Measurements from ENCODE around the gene MICAL3. TPM values are rescaled to one million over a fixed set of nuclear protein-coding genes. Genes with fewer than 3 reads are reported as not detected.

The MICAL3 gene
- total and polyA plus RNA-seq, 2 of the 8 experiments (the other 6 are each of a cell fraction or from before 2014, with no cell fraction given) = 8.3 to 41.8 TPM

GRCh38 chr22:17916226-17916889 lies 108.0 kb downstream of the MICAL3 start:
- no peak overlapping the region for H2BK20ac ChIP-seq (ENCODE audit: low read length)
- no peaks in the 10 kb centered on the region for H3K9me3 ChIP-seq (ENCODE audit: insufficient read depth in 2 of 2, low read depth in 1 of 2, low read length in 1 of 2)
- H3K56ac ChIP-seq (replicated peaks; ENCODE audit: insufficient read length, low read depth, low read length) = no peak overlapping the region
- H2BK120ac ChIP-seq (replicated peaks; ENCODE audit: low read depth, low read length) = no peak overlapping the region
- no peak overlapping the region for H3K9ac ChIP-seq (replicated peaks in 1 of 4; ENCODE audit: extremely low read depth in 1 of 4, low read depth in 3 of 4, low read length in 3 of 4)
- no peak overlapping the region for H2BK12ac ChIP-seq (ENCODE audit: low read depth, low read length)
- no peak overlapping the region for H2AFZ ChIP-seq (ENCODE audit: low read length)
- WGBS, 2 experiments (ENCODE audit: extremely low coverage in 1 of 2, insufficient coverage in 1 of 2, insufficient read length in 1 of 2, insufficient replicate concordance in 2 of 2, low coverage in 1 of 2, low lambda C conversion rate in 2 of 2, missing lambda C conversion rate in 1 of 2) = 77% methylated on average over 13 of the region's 13 CpGs; no CpG with 5 or more reads in 1 of the 2 experiments
- no peak overlapping the region for H4K5ac ChIP-seq (ENCODE audit: insufficient read length, low read depth, low read length)
- H4K91ac ChIP-seq (replicated peaks; ENCODE audit: insufficient read length, low read length) = no peak overlapping the region
- FAIRE-seq (no peak), DNase-seq (ENCODE audit: low read depth in 1 of 2, low spot score in 2 of 2) (no peak)
- no peak overlapping the region for H3K23ac ChIP-seq (ENCODE audit: insufficient read length)
- POLR2A ChIA-PET (ENCODE audit: partially characterized antibody) = no interaction called here
- peaks cover 18% of the 10 kb centered on the region; the same call in 1 of the 2 replicates for H3K79me1 ChIP-seq (ENCODE audit: low read depth, low read length)
- H2BK5ac ChIP-seq (ENCODE audit: low read depth, low read length) = no peak overlapping the region
- no peak overlapping the region for H3K4ac ChIP-seq (replicated peaks; ENCODE audit: insufficient read length, low read depth, low read length)
- no peak overlapping the region for H3K27ac ChIP-seq (ENCODE audit: low read depth, low read length)
- H3K18ac ChIP-seq (ENCODE audit: extremely low read depth, low read length) = no peak overlapping the region
- TF ChIP-seq ZNF274 (IDR thresholded peaks at IDR 0.05; ENCODE audit: borderline replicate concordance, extremely low read depth, low read length) (no peak), FOSL1 (IDR thresholded peaks at IDR 0.05; ENCODE audit: insufficient read depth, low read depth, low read length) (no peak)
- no peaks in the 10 kb centered on the region for H3K23me2 ChIP-seq (ENCODE audit: low read depth, low read length)
- H3K4me3 ChIP-seq (ENCODE audit: extremely low read depth in 1 of 4, insufficient read depth in 2 of 4, low read depth in 3 of 4, low read length in 4 of 4) = no peak overlapping the region
- H3K14ac ChIP-seq (ENCODE audit: insufficient read length) = no peak overlapping the region
- peaks cover 10 to 22% (median 13%) of the 10 kb centered on the region in 4 experiments for H3K4me1 ChIP-seq (replicated peaks in 1 of 4; ENCODE audit: control insufficient read depth in 3 of 4, insufficient read depth in 4 of 4, low read length in 3 of 4)
- no peaks in the 10 kb centered on the region for H3K36me3 ChIP-seq (ENCODE audit: control insufficient read depth in 2 of 4, insufficient read depth in 4 of 4, low read length in 3 of 4)
- H2BK15ac ChIP-seq (ENCODE audit: low read length) = no peak overlapping the region
- peaks cover 0 to 67% of the 10 kb centered on the region in 2 experiments; a peak in 2 of 4 replicates for H3K79me2 ChIP-seq (ENCODE audit: control insufficient read depth in 1 of 2, insufficient read depth in 2 of 2, low read length in 2 of 2)
- H4K20me1 ChIP-seq (replicated peaks in 1 of 2; ENCODE audit: control insufficient read depth in 1 of 2, insufficient read depth in 2 of 2, low read length in 2 of 2) = peaks cover 6 to 27% of the 10 kb centered on the region in 2 experiments
- H3K4me2 ChIP-seq (ENCODE audit: insufficient read depth in 1 of 2, low read depth in 2 of 2, low read length in 2 of 2) = no peak overlapping the region
- H2AK5ac ChIP-seq (ENCODE audit: low read depth, low read length) = no peak overlapping the region
- CTCF ChIA-PET (ENCODE audit: partially characterized antibody) = interaction anchor here (1.1 kb wide), 1 partner anchor 86 kb away, joined by 3 read pairs; no protein-coding TSS in a partner anchor
- no peak overlapping the region for H4K8ac ChIP-seq (ENCODE audit: extremely low read depth, insufficient read depth, low read length)
- no peaks in the 10 kb centered on the region for H3K27me3 ChIP-seq (replicated peaks in 1 of 4; ENCODE audit: control insufficient read depth in 3 of 4, extremely low read depth in 1 of 4, insufficient read depth in 3 of 4, low read length in 3 of 4)
